HepG2 (cell line): ENCODE data around the gene SPINDOC. TPM values are rescaled to one million over a fixed set of nuclear protein-coding genes. Genes with fewer than 3 reads are reported as not detected.
A peak's percentile ranks its signal among the peaks of the same experiment; 100 is the strongest.

Experiments
- ATAC-seq: fragments of 200-7000 bp; cut with Tn5 transposase; 3 replicates; pipeline ENCODE4 v1.9.1; 2020; ENCODE audit warnings: mild to moderate bottlenecking, moderate library complexity
- BruUV-seq: library from RNA; stranded (reverse); fragments of 400-500 nt; replicated peaks from 2 replicates; lab custom pipeline; 2021; lab: Mats Ljungman, UMichigan
- CTCF ChIA-PET: fragments of 300-600 bp; formaldehyde crosslinking; extraction: SDS; loops from one replicate; lab custom pipeline; 2021; ENCODE audit warnings: low total read pairs, inconsistent platforms, low intra/inter-chr PET ratio; lab: Yijun Ruan, JAX
- POLR2A ChIA-PET: fragments of 350-600 bp; sonication (Branson Sonifier 250); formaldehyde crosslinking; loops from one replicate; lab custom pipeline; 2020; ENCODE audit warnings: antibody characterized with exemption, inconsistent platforms; lab: Yijun Ruan, JAX
- DNase-seq: peaks from one replicate; pipeline ENCODE4 v3.0.0-alpha.2; 2015; ENCODE audit warnings: low spot score
- FAIRE-seq: peaks from 3 replicates; lab custom pipeline; 2011; peaks lifted over from hg19 to GRCh38; lab: Jason Lieb, UNC
- H2AFZ ChIP-seq: one replicate; pipeline ENCODE4 v1.6.1; 2011; ENCODE audit warnings: low read length, inconsistent platforms
- H3K27ac ChIP-seq: fragments of 300-600 bp; 3 replicates; pipeline ENCODE4 v1.8.0; 2011; ENCODE audit warnings: mixed run types, mild to moderate bottlenecking, mixed read lengths, low read length, inconsistent platforms; ENCODE audit not compliant: insufficient read depth; ENCODE audit errors: extremely low read length
- H3K27me3 ChIP-seq, 2 experiments: fragments of 200-600 bp in 1 of 2; 2 replicates in 1 of 2; 3 replicates in 1 of 2; pipeline versions ENCODE4 v1.6.0 to v1.8.0; 2011; ENCODE audit warnings: low read length in 2 of 2, mild to moderate bottlenecking in 2 of 2, moderate library complexity in 2 of 2, inconsistent platforms in 1 of 2; ENCODE audit not compliant: insufficient read depth in 2 of 2, control insufficient read depth in 1 of 2
- H3K36me3 ChIP-seq, 2 experiments: fragments of 200-600 bp in 1 of 2; replicated peaks in 1 of 2; 2 replicates in 1 of 2; 3 replicates in 1 of 2; pipeline versions ENCODE4 v1.5.1 to v1.8.0; 2011; ENCODE audit warnings: low read length in 2 of 2, inconsistent platforms in 1 of 2; ENCODE audit not compliant: insufficient read depth in 2 of 2, control insufficient read depth in 1 of 2
- H3K4me1 ChIP-seq: 2 replicates; pipeline ENCODE4 v1.5.1; 2012; ENCODE audit warnings: low read length, inconsistent platforms; ENCODE audit not compliant: insufficient read depth
- H3K4me2 ChIP-seq: 2 replicates; pipeline ENCODE4 v1.6.0; 2011; ENCODE audit warnings: low read depth, low read length, inconsistent platforms
- H3K4me3 ChIP-seq, 3 experiments: fragments of 200-600 bp in 1 of 3; sonication (generic), shearing (Covaris generic) in 1 of 3; replicated peaks in 1 of 3; 2 replicates each; pipeline ENCODE4 v1.5.1; 2011 to 2016; ENCODE audit warnings: low read length in 3 of 3, inconsistent platforms in 2 of 3, low read depth in 2 of 3, mild to moderate bottlenecking in 2 of 3, control low read depth in 1 of 3, mixed read lengths in 1 of 3; ENCODE audit not compliant: insufficient read depth in 1 of 3
- H3K79me2 ChIP-seq: one replicate; pipeline ENCODE4 v1.6.1; 2011; ENCODE audit warnings: low read length, inconsistent platforms; ENCODE audit not compliant: insufficient read depth
- H3K9ac ChIP-seq: 2 replicates; pipeline ENCODE4 v1.6.0; 2011; ENCODE audit warnings: mild to moderate bottlenecking, low read depth, low read length, inconsistent platforms; ENCODE audit not compliant: insufficient read depth
- H3K9me3 ChIP-seq: 2 replicates; pipeline ENCODE4 v1.5.1; 2012; ENCODE audit warnings: mild to moderate bottlenecking, low read length
- H4K20me1 ChIP-seq: 2 replicates; pipeline ENCODE4 v1.6.0; 2011; ENCODE audit warnings: inconsistent platforms, mild to moderate bottlenecking, low read length, moderate library complexity; ENCODE audit not compliant: insufficient read depth
- MTA3 ChIP-seq: sonication (generic); formaldehyde crosslinking; IDR thresholded peaks from 2 replicates; pipeline ENCODE4 v1.4.0; 2020; ENCODE audit warnings: missing genetic modification reagents
- SPEN ChIP-seq: sonication (generic); formaldehyde crosslinking; IDR thresholded peaks from 2 replicates; pipeline ENCODE4 v1.5.1; 2020; ENCODE audit warnings: low read depth, mild to moderate bottlenecking, missing genetic modification reagents
- ZBTB14 ChIP-seq: sonication (generic); formaldehyde crosslinking; IDR thresholded peaks from 2 replicates; pipeline ENCODE4 v1.4.0; 2020; ENCODE audit warnings: missing genetic modification reagents
- ZNF224 ChIP-seq: sonication (generic); formaldehyde crosslinking; IDR thresholded peaks from 2 replicates; pipeline ENCODE4 v1.5.0; 2020; ENCODE audit warnings: mild to moderate bottlenecking, missing genetic modification reagents
- WGBS: methylation state at CpG from one replicate; pipeline ENCODE4 v1.1.6; 2017; ENCODE audit warnings: low lambda C conversion rate; 5-methylcytosine and 5-hydroxymethylcytosine counted together
- in situ Hi-C: cut with HindIII; loops from 2 replicates; pipeline ENCODE4 v1.10.0; 2017; ENCODE audit warnings: low pct_unique_long_range_greater_than_20kb; ENCODE audit not compliant: extremely low pct_ligation_motif_present
- intact Hi-C: fragments of 100-400 bp; cut with micrococcal nuclease; formaldehyde crosslinking; loops from one replicate; pipeline ENCODE4 v1.10.0; 2022; ENCODE audit not compliant: unreplicated experiment
- polyA plus RNA-seq, 8 experiments: library from polyadenylated mRNA; depleted of rRNA in 3 of 8; stranded (reverse) in 7 of 8; unstranded in 1 of 8; fragments of >200 nt; fragmentation: Illumina TruSeq in 4 of 8; extraction: Trizol in 4 of 8; gene quantifications; 2 replicates each; pipeline versions ENCODE4 v1.2.1 to v1.2.3, GENCODE V29; 2011 to 2016; ENCODE audit warnings: low read depth in 4 of 8, missing spikeins in 1 of 8, mixed read lengths in 1 of 8; ENCODE audit not compliant: insufficient read depth in 1 of 8
- total RNA-seq, 5 experiments: library from RNA; depleted of rRNA; stranded (reverse); fragments of >200 nt; fragmentation: Illumina TruSeq; extraction: Trizol; gene quantifications; 2 replicates each; pipeline ENCODE4 v1.2.3, GENCODE V29; 2016; ENCODE audit warnings: low read depth in 1 of 5
- TF ChIP-seq, protein P1 (sequence below): sonication (generic); formaldehyde crosslinking; IDR thresholded peaks from 2 replicates; pipeline ENCODE4 v1.9.0; 2021; ENCODE audit warnings: mild to moderate bottlenecking, missing genetic modification reagents

The SPINDOC gene
- total and polyA plus RNA-seq, 2 of the 13 experiments (the other 11 are each of a cell fraction or from before 2014, with no cell fraction given) = 21.4 to 29.9 TPM

GRCh38 chr11:63870351-63871140 is 57.3 kb downstream of the SPINDOC start:
- CTCF ChIA-PET = no interaction called here
- POLR2A ChIA-PET = interaction anchor here (1.1 kb wide), 1 partner anchor 32 kb away, joined by 3 read pairs; the partner anchor contains the start of gene MARK2
- Histone ChIP-seq H3K4me2 (no peak overlapping the region), H3K9me3 (no peaks in the 10 kb centered on the region), H3K9ac (no peak overlapping the region), H3K79me2 (peaks cover 48% of the 10 kb centered on the region), H3K36me3 (peaks cover 1 to 19% of the 10 kb centered on the region in 2 experiments; a peak in 3 of 5 replicates), H3K4me1 (peaks cover 34% of the 10 kb centered on the region), H3K4me3 (no peak overlapping the region), H2AFZ (no peak overlapping the region), H3K27me3 (no peaks in the 10 kb centered on the region), H3K27ac (peak overlapping the region; percentile 22), H4K20me1 (no peaks in the 10 kb centered on the region)
- 92% methylated on average over 14 of the region's 14 CpGs for WGBS
- ATAC-seq (no peak), FAIRE-seq (no peak), DNase-seq (no peak)
- BruUV-seq = no TSS peak
- in situ Hi-C loops (no loop called here), intact Hi-C loops (no loop called here)
- TF ChIP-seq ZNF224 (CRISPR knock-in tag) (no peak), MTA3 (no peak), ZBTB14 (no peak), SPEN (CRISPR knock-in tag) (no peak)
- TF ChIP-seq, protein P1, sequence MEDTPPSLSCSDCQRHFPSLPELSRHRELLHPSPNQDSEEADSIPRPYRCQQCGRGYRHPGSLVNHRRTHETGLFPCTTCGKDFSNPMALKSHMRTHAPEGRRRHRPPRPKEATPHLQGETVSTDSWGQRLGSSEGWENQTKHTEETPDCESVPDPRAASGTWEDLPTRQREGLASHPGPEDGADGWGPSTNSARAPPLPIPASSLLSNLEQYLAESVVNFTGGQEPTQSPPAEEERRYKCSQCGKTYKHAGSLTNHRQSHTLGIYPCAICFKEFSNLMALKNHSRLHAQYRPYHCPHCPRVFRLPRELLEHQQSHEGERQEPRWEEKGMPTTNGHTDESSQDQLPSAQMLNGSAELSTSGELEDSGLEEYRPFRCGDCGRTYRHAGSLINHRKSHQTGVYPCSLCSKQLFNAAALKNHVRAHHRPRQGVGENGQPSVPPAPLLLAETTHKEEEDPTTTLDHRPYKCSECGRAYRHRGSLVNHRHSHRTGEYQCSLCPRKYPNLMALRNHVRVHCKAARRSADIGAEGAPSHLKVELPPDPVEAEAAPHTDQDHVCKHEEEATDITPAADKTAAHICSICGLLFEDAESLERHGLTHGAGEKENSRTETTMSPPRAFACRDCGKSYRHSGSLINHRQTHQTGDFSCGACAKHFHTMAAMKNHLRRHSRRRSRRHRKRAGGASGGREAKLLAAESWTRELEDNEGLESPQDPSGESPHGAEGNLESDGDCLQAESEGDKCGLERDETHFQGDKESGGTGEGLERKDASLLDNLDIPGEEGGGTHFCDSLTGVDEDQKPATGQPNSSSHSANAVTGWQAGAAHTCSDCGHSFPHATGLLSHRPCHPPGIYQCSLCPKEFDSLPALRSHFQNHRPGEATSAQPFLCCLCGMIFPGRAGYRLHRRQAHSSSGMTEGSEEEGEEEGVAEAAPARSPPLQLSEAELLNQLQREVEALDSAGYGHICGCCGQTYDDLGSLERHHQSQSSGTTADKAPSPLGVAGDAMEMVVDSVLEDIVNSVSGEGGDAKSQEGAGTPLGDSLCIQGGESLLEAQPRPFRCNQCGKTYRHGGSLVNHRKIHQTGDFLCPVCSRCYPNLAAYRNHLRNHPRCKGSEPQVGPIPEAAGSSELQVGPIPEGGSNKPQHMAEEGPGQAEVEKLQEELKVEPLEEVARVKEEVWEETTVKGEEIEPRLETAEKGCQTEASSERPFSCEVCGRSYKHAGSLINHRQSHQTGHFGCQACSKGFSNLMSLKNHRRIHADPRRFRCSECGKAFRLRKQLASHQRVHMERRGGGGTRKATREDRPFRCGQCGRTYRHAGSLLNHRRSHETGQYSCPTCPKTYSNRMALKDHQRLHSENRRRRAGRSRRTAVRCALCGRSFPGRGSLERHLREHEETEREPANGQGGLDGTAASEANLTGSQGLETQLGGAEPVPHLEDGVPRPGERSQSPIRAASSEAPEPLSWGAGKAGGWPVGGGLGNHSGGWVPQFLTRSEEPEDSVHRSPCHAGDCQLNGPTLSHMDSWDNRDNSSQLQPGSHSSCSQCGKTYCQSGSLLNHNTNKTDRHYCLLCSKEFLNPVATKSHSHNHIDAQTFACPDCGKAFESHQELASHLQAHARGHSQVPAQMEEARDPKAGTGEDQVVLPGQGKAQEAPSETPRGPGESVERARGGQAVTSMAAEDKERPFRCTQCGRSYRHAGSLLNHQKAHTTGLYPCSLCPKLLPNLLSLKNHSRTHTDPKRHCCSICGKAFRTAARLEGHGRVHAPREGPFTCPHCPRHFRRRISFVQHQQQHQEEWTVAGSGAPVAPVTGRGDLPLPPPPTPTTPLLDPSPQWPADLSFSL = no peak
